Measurements from ENCODE around the gene HAVCR2. TPM values are rescaled to one million over a fixed set of nuclear protein-coding genes. Genes with fewer than 3 reads are reported as not detected.

HAVCR2 gene
- total and polyA plus RNA-seq, 2 of the 13 experiments (the other 11 are each of a cell fraction or from before 2014, with no cell fraction given) = 0.07 to 0.16 TPM

GRCh38 chr5:157069949-157070348 lies 38.9 kb downstream of the HAVCR2 start (continued):
- TF ChIP-seq AKNA (CRISPR knock-in tag; IDR thresholded peaks at IDR 0.05; ENCODE audit: borderline replicate concordance) (no peak), RBM39 (IDR thresholded peaks at IDR 0.05; ENCODE audit: low read depth, low read length, poor library complexity, severe bottlenecking) (no peak), ZNF788 (CRISPR knock-in tag; IDR thresholded peaks at IDR 0.05; ENCODE audit: borderline replicate concordance) (no peak), ZNF792 (CRISPR knock-in tag; IDR thresholded peaks at IDR 0.05) (no peak), NR2F6 (IDR thresholded peaks at IDR 0.05) (peak; percentile 40; the same call in 1 of the 2 replicates), NR2F6 (CRISPR knock-in tag; IDR thresholded peaks at IDR 0.05) (peak; percentile 8; the same call in 1 of the 2 replicates), SKIL (CRISPR knock-in tag; IDR thresholded peaks at IDR 0.05; ENCODE audit: borderline replicate concordance) (no peak), ARID5B (CRISPR knock-in tag; IDR thresholded peaks at IDR 0.05) (peak; percentile 55), SMYD3 (CRISPR knock-in tag; IDR thresholded peaks at IDR 0.05) (no peak), ARNT2 (CRISPR knock-in tag; IDR thresholded peaks at IDR 0.05; ENCODE audit: low read depth) (no peak), AHDC1 (CRISPR knock-in tag; IDR thresholded peaks at IDR 0.05; ENCODE audit: borderline replicate concordance) (0 out of 2 replicates have a peak, but pooled peaks have one; percentile 31), HNF4A (CRISPR knock-in tag; IDR thresholded peaks at IDR 0.05) (peak; percentile 89), ARID2 (CRISPR knock-in tag; IDR thresholded peaks at IDR 0.05; ENCODE audit: borderline replicate concordance) (no peak)

Data from HepG2 (cell line).